ENCODE data around the gene HACL1. TPM values are rescaled to one million over a fixed set of nuclear protein-coding genes. Genes with fewer than 3 reads are reported as not detected.

The HACL1 gene
- total RNA-seq, 1 experiment from 2014 or later: 18.6 TPM

- Histone ChIP-seq H3K27me3 (replicated peaks; ENCODE audit: insufficient read depth, low read depth, low read length, poor library complexity) (peaks cover 4% of the 10 kb centered on the region), H3K4me1 (ENCODE audit: insufficient read depth, low read length, poor library complexity, severe bottlenecking) (no peaks in the 10 kb centered on the region), H3K9me3 (ENCODE audit: low read depth, low read length, poor library complexity, severe bottlenecking) (no peaks in the 10 kb centered on the region), H3K36me3 (ENCODE audit: insufficient read depth, low read length, poor library complexity, severe bottlenecking) (no peaks in the 10 kb centered on the region), H3K4me3 (ENCODE audit: low read depth, low read length, poor library complexity, severe bottlenecking) (no peak overlapping the region), H3K27ac (ENCODE audit: low read depth, low read length, poor library complexity, severe bottlenecking) (no peak overlapping the region)
- ChIA-PET POLR2A (ENCODE audit: low non-redundant PET) (no interaction called here), CTCF (no interaction called here)
- intact Hi-C loops (cut with micrococcal nuclease; ENCODE audit: unreplicated experiment): no loop called here
- no peak for TF ChIP-seq EZH2 (IDR thresholded peaks at IDR 0.05; ENCODE audit: borderline replicate concordance, low read depth, low read length, poor library complexity, severe bottlenecking)
- TF ChIP-seq, protein P1, sequence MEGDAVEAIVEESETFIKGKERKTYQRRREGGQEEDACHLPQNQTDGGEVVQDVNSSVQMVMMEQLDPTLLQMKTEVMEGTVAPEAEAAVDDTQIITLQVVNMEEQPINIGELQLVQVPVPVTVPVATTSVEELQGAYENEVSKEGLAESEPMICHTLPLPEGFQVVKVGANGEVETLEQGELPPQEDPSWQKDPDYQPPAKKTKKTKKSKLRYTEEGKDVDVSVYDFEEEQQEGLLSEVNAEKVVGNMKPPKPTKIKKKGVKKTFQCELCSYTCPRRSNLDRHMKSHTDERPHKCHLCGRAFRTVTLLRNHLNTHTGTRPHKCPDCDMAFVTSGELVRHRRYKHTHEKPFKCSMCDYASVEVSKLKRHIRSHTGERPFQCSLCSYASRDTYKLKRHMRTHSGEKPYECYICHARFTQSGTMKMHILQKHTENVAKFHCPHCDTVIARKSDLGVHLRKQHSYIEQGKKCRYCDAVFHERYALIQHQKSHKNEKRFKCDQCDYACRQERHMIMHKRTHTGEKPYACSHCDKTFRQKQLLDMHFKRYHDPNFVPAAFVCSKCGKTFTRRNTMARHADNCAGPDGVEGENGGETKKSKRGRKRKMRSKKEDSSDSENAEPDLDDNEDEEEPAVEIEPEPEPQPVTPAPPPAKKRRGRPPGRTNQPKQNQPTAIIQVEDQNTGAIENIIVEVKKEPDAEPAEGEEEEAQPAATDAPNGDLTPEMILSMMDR (conservative IDR thresholded peaks at IDR 0.05; ENCODE audit: low read depth, low read length): no peak
- DNase-seq (ENCODE audit: low spot score): no peak
- BruUV-seq (replicated peaks): no TSS peak
These were observed 80.4 kb downstream of the HACL1 start for GRCh38 chr3:15520804-15521572.

GRCh38 chr3:15520185-15520584 lies 81.2 kb downstream of the HACL1 start:
- Histone ChIP-seq H3K27me3 (replicated peaks; ENCODE audit: insufficient read depth, low read depth, low read length, poor library complexity) (peaks cover 4% of the 10 kb centered on the region), H3K4me3 (ENCODE audit: low read depth, low read length, poor library complexity, severe bottlenecking) (no peak overlapping the region), H3K9me3 (ENCODE audit: low read depth, low read length, poor library complexity, severe bottlenecking) (no peaks in the 10 kb centered on the region), H3K36me3 (ENCODE audit: insufficient read depth, low read length, poor library complexity, severe bottlenecking) (no peaks in the 10 kb centered on the region), H3K4me1 (ENCODE audit: insufficient read depth, low read length, poor library complexity, severe bottlenecking) (no peaks in the 10 kb centered on the region), H3K27ac (ENCODE audit: low read depth, low read length, poor library complexity, severe bottlenecking) (no peak overlapping the region)
- CTCF ChIA-PET: no interaction called here
- DNase-seq (ENCODE audit: low spot score): no peak
- POLR2A ChIA-PET (ENCODE audit: low non-redundant PET): no interaction called here
- intact Hi-C loops (cut with micrococcal nuclease; ENCODE audit: unreplicated experiment): no loop called here
- TF ChIP-seq, protein P1 (conservative IDR thresholded peaks at IDR 0.05; ENCODE audit: low read depth, low read length): no peak
- TF ChIP-seq EZH2 (IDR thresholded peaks at IDR 0.05; ENCODE audit: borderline replicate concordance, low read depth, low read length, poor library complexity, severe bottlenecking): no peak
- no TSS peak for BruUV-seq (replicated peaks)

DNA sequence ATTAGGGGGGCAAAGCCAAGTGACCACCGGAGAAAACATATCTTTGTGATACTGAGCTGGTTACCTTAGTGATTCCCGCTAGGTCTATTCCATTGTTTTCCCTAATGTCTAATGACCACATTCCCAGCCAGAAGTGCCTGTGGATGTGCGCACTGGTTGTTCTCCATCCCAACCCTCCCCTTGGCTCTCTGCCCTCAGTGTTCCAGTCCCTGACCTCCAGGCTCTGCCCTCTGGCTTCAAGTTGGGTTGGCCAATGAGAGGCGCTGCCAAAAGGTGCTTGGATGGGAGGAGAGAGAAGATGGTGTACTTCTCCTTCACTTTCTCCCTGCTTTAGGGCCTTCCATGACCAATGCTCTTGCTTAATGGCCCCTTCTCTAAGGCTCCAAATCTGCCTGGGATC lies 82.3 kb downstream of the HACL1 start:
- H3K27ac ChIP-seq (ENCODE audit: low read depth, low read length, poor library complexity, severe bottlenecking): no peak overlapping the region
- ChIA-PET POLR2A (ENCODE audit: low non-redundant PET) (no interaction called here), CTCF (no interaction called here)
- no peak overlapping the region for H3K4me3 ChIP-seq (ENCODE audit: low read depth, low read length, poor library complexity, severe bottlenecking)
- no peak for TF ChIP-seq EZH2 (IDR thresholded peaks at IDR 0.05; ENCODE audit: borderline replicate concordance, low read depth, low read length, poor library complexity, severe bottlenecking)
- TF ChIP-seq, protein P1 (conservative IDR thresholded peaks at IDR 0.05; ENCODE audit: low read depth, low read length): no peak
- no TSS peak for BruUV-seq (replicated peaks)
- peaks cover 4% of the 10 kb centered on the region for H3K27me3 ChIP-seq (replicated peaks; ENCODE audit: insufficient read depth, low read depth, low read length, poor library complexity)
- H3K4me1 ChIP-seq (ENCODE audit: insufficient read depth, low read length, poor library complexity, severe bottlenecking): no peaks in the 10 kb centered on the region
- H3K9me3 ChIP-seq (ENCODE audit: low read depth, low read length, poor library complexity, severe bottlenecking): no peaks in the 10 kb centered on the region
- no peak for DNase-seq (ENCODE audit: low spot score)
- H3K36me3 ChIP-seq (ENCODE audit: insufficient read depth, low read length, poor library complexity, severe bottlenecking): no peaks in the 10 kb centered on the region
- intact Hi-C loops (cut with micrococcal nuclease; ENCODE audit: unreplicated experiment): no loop called here
